ENCODE results near the gene SLC8A3.

The SLC8A3 gene

DNA sequence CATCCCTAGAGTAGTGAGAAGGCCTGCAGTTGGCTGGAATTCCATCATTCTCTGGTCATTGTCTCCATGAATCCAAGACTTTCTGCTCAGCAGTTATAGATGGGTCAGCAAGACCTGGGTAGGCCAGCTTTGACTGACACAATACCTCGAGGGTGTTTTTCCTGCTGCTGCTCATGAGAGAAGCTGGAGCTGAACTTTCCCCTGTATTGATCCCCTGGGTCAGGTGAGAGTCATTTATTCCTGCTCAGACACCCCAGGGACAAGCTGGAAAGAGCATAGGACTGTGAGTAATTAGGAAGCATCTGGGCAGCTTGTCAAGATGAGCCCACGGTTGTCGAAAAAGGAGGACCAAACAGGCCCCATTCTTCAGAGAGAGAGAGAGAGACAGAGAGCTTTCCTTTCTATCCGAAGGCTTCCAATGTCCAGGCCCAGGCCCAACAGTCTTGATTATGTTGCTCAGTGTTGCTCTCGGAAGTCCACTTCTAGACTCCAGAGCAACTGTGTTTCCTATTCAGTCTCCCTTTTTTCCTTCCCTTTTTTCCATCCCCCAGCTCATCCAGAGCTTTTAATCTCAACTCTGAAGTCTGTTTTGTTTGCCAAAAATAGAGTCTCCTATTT is 131.1 kb downstream of the SLC8A3 start:
- no peak for DNase-seq

- DNase-seq: peak; percentile 7
These were observed 135.8 kb downstream of the SLC8A3 start for GRCh38 chr14:70052990-70053389.

GRCh38 chr14:70050136-70050535 is 138.6 kb downstream of the SLC8A3 start:
- no peak for DNase-seq

GRCh38 chr14:70049605-70050004 is 139.1 kb downstream of the SLC8A3 start:
- no peak for DNase-seq

GRCh38 chr14:70048313-70048654 is 140.5 kb downstream of the SLC8A3 start:
- DNase-seq: no peak

DNA sequence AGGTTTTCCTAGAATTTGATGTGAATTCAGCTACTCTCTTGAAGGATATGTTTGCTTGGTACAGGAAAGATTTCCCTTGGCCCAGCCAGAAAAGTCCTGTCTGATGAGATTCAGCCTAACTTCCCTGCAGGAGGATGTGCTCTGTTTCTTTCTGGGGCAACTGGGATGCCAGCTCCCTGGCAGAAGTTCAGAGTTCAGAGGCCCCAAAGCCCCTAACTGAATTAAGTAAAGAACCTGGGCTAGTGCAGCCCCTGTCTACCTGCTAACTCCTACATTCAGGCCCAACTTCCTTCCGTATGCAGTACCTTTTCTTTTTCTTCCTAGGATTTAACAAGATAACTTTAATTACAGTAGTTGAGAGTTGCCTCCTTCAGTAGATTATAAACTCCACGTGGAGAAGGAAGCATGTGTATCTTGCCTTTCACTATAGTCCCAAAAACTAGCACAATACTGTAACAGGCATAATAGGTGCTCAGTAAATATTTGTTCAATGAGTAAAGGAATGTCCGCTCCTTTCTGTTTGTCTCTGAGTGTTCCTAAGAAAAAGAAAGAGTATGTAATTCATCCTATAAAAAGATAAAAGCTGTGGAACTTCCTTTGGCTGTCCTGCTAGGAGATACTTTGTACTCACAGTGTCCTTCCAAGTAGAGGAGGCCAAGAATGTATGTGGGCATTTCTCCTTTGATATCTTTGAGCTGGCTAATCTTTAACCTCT is 141.0 kb downstream of the SLC8A3 start:
- DNase-seq: no peak

GRCh38 chr14:70045844-70046535 is 142.8 kb downstream of the SLC8A3 start:
- DNase-seq: no peak

GRCh38 chr14:70045310-70045709 is 143.4 kb downstream of the SLC8A3 start:
- DNase-seq: no peak

DNA sequence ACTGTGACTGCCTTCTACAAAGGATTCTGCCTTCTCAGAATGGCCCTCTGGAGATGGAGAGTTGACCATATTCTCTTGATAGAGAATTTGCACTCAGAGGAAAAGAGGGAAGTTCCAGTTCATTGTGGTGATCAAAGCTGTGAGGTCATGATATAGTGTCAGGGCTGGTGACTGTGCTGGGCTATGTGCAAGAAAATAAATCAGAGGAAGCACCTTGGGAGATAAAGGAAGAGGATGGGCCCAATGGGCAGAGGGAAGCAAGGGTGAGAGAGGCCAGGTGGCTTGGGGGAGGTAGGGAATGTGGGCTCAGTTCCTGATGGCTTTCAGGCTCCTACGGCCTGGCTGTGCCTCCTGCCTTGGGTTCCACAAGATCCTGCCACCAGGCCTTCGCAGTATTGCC is 145.8 kb downstream of the SLC8A3 start:
- no peak for DNase-seq

DNA sequence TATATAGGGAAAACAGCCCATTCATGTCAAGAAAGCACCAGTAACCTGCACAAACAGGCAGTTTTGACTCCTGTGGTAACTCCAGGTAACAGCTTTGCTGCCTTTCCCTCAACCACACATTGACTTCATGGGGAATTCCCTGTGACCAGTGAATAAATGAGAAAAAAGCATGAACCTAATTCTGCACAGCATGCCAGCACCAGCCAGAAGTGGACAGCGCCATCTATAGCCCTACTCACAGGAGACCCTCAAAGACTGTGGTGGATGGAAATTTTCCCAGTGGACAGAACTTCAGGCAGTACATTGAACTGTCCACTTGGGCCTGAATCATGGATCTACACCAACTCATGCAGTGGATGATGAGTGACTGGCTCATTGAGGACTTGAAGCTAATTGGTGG is 152.1 kb downstream of the SLC8A3 start:
- DNase-seq: no peak

DNA sequence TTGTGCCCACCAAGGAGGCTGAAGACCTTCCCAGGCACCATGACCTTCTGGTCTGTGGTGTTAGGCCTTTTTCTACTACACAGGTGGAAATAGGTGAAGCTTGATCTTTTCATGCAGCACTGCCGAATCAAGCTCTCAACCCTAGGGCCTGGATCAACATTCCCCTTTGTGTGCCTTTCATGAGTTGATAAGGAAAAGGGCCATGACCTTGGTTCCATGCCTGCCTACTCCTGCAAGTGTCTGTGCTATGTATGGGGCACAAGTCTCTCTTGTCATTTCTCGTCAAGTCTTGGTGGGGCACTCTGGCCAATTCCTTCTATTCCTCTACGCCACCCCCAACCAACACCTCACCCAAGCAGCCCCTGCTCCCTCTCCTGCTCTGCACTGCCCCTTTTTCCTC is 154.5 kb downstream of the SLC8A3 start:
- no peak for DNase-seq

DNA sequence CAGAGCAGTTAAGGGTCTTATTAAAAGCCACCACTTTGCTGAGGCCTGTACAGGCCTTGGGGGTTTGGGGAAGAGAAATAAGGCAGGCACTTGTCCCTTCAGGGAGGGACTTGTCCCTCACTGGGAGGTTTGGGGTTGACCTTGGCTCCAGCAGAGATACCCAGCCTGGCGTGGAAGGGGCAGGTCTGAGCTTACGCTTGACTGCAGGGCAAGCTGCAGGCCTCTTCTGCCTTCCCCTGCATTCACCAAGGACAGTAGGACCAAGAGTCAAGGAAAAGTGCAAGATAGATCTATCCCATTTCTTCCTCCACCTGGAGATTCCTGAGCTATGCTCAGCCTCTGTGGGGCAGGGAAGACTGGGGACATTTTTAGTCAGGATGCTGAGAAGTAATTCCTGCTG is 155.2 kb downstream of the SLC8A3 start:
- no peak for DNase-seq

DNA sequence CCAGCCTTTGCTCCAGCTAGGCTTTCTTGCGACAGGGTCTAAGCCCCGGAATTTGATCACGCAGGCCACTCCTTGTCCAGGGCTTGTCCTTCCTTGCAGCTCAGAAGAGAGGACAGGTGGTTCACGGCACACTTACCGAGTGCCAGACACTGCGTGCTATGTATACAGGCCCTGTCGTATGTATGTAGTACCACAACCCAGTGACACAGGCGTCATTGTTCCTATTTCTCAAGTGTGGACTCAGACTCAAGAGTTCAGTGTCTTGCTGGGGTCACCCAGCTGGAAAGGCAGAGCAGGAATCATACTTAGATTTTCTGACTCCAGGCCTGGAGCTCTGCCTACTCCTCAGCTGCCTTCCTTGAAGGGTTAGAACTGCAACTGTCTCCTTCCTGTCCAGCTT is 155.6 kb downstream of the SLC8A3 start:
- no peak for DNase-seq

DNA sequence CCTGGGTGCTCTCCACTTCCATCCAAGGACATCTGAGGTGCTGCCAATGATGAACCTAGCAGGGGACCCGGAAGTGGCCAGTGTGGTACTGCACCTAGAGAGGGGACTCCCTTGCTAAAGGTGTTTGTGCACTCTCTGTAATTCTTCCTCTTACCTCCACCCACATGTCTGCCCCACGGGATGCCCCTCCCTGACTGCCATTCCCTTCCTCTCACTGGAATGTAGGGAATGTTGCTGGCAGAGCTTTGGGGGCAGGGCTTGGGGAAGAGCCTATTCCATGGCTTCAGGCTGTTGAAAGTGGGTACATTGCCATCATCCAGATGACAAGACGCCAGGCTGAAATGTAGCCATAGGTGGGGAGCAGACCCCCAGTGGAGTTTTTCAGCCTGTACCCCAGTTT is 156.3 kb downstream of the SLC8A3 start:
- no peak for DNase-seq

GRCh38 chr14:70032016-70032415 is 156.7 kb downstream of the SLC8A3 start:
- no peak for DNase-seq

DNA sequence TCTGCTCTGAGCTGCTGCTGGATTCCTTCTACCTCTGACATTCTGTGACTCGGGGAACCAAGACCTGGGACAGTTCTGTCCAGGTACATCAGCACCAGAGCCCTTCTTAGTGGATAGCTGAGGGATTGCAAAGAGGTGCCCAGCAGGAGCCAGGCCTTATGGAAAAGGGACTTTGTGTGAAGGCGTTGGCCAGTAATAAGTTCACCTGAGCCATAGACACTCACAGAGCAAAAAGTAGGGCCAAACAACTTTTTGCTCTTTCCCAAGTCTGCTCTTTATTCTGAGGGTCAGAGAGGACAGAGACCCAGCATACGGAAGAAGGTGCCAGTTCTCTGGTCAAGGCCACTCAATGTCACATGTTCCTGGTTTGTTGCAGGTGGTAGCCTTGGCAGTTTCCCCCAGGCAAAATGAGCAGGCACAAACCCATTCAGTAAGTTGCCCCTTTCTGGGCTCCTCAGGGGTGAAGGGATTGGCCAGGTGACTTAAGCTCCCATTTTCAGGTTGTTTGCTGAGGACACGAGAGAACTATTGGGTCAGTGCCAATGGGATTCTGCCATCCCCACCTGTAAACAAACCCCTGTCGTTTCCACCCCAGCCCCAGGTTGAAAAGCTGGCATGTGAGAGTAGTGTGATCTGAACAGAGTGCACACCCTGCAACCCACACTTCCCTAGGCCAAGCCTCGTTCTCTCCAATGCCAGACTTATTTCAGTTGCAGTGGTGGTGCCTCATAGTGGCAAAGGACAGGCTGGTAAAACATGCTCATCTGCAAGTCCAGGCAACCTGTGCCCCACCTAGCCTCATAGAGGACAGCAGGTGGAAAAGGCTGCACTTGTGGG is 159.2 kb downstream of the SLC8A3 start:
- DNase-seq: no peak

GRCh38 chr14:70027785-70028428 is 160.8 kb downstream of the SLC8A3 start:
- DNase-seq: peak; percentile 13

GRCh38 chr14:70023871-70024270 is 164.9 kb downstream of the SLC8A3 start:
- no peak for DNase-seq

DNA sequence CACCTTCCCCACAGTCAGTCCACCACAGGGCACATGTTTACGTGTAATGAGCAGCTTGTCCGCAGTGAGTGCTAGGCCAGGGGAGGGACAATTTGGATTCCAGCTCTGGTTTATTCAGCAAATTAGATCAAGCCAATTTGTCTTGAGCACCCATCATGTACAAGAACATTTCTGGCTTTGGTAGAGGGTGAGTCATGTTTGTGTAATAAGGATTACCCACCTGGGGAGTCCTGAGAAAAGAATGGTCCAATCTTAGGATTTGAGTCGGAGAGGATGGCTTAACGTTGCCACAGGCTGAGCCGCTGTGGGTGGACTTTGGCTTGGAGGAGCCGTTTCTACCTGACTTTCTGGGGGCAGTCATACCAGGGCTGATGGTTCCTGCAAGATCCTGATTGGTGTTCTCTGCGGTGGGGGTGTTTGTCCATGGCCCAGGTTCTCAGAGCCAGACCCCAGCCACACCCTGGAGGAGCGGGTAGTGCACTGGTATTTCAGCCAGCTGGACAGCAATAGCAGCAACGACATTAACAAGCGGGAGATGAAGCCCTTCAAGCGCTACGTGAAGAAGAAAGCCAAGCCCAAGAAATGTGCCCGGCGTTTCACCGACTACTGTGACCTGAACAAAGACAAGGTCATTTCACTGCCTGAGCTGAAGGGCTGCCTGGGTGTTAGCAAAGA is 165.8 kb downstream of the SLC8A3 start:
- no peak for DNase-seq

- no peak for DNase-seq
These were observed 167.1 kb downstream of the SLC8A3 start for GRCh38 chr14:70021548-70022220.

GRCh38 chr14:70020352-70021170 is 168.2 kb downstream of the SLC8A3 start:
- DNase-seq: no peak
